GM23338 (cell line): ENCODE measurements around the gene TENT5C. TPM values are rescaled to one million over a fixed set of nuclear protein-coding genes. Genes with fewer than 3 reads are reported as not detected.

Experiments used
- ATAC-seq: fragments of 200-7000 bp; cut with Tn5 transposase; 3 replicates; pipeline ENCODE4 v1.9.1; 2020
- DNase-seq: peaks from one replicate; pipeline ENCODE4 v3.0.0-alpha.2; 2015; ENCODE audit warnings: low spot score
- H2AFZ ChIP-seq: fragments of 200-600 bp; sonication (generic); 2 replicates; pipeline ENCODE4 v1.8.0; 2016; ENCODE audit warnings: antibody characterized with exemption, mild to moderate bottlenecking, moderate library complexity
- H3F3A ChIP-seq: fragments of 200-600 bp; sonication (generic); replicated peaks from 2 replicates; pipeline ENCODE4 v1.8.0; 2017; ENCODE audit warnings: antibody characterized with exemption, mixed run types, low read depth
- H3K27ac ChIP-seq: fragments of 200-600 bp; sonication (generic); 2 replicates; pipeline ENCODE4 v1.6.1; 2016; ENCODE audit warnings: low read depth
- H3K27me3 ChIP-seq: fragments of 200-600 bp; sonication (generic); 2 replicates; pipeline ENCODE4 v1.8.0; 2016; ENCODE audit warnings: mild to moderate bottlenecking, mixed run types, moderate library complexity; ENCODE audit not compliant: insufficient read depth
- H3K36me3 ChIP-seq: fragments of 200-600 bp; sonication (generic); 2 replicates; pipeline ENCODE4 v1.8.0; 2016; ENCODE audit warnings: mild to moderate bottlenecking; ENCODE audit not compliant: insufficient read depth
- H3K4me1 ChIP-seq: fragments of 200-600 bp; sonication (generic); 2 replicates; pipeline ENCODE4 v1.8.0; 2016; ENCODE audit warnings: mild to moderate bottlenecking, moderate library complexity; ENCODE audit not compliant: insufficient read depth
- H3K4me2 ChIP-seq: fragments of 200-600 bp; sonication (generic); 2 replicates; pipeline ENCODE4 v1.7.1; 2017; ENCODE audit warnings: mixed run types
- H3K4me3 ChIP-seq: fragments of 200-600 bp; sonication (generic); 2 replicates; pipeline ENCODE4 v1.6.1; 2016; ENCODE audit warnings: mixed run types
- H3K79me2 ChIP-seq: fragments of 200-600 bp; sonication (generic); replicated peaks from 2 replicates; pipeline ENCODE4 v1.8.0; 2017; ENCODE audit warnings: mild to moderate bottlenecking; ENCODE audit not compliant: insufficient read depth
- H3K9me2 ChIP-seq: fragments of 200-600 bp; sonication (generic); 2 replicates; pipeline ENCODE4 v1.8.0; 2017; ENCODE audit not compliant: insufficient read depth
- H4K20me1 ChIP-seq: fragments of 200-600 bp; sonication (generic); replicated peaks from 2 replicates; pipeline ENCODE4 v1.8.0; 2017; ENCODE audit warnings: mild to moderate bottlenecking; ENCODE audit not compliant: insufficient read depth
- H3K27ac Mint-ChIP-seq: 2 replicates; pipeline ENCODE4 v1.8.0; 2020; ENCODE audit warnings: inconsistent platforms, mild to moderate bottlenecking, moderate library complexity, mixed read lengths
- H3K27me3 Mint-ChIP-seq: 3 replicates; pipeline ENCODE4 v1.8.0; 2022; ENCODE audit warnings: low read depth, mild to moderate bottlenecking, moderate library complexity, mixed read lengths, inconsistent platforms; ENCODE audit not compliant: insufficient read depth, poor library complexity
- H3K36me3 Mint-ChIP-seq: 3 replicates; pipeline ENCODE4 v1.8.0; 2021; ENCODE audit warnings: low read depth, mild to moderate bottlenecking, inconsistent platforms, moderate library complexity, mixed read lengths
- H3K4me1 Mint-ChIP-seq: 3 replicates; pipeline ENCODE4 v1.8.0; 2020; ENCODE audit warnings: mild to moderate bottlenecking, inconsistent platforms, mixed read lengths
- H3K4me3 Mint-ChIP-seq: 3 replicates; pipeline ENCODE4 v1.8.0; 2021; ENCODE audit warnings: moderate library complexity, mild to moderate bottlenecking, inconsistent platforms, mixed read lengths
- H3K9me3 Mint-ChIP-seq: 3 replicates; pipeline ENCODE4 v1.8.0; 2020; ENCODE audit warnings: moderate library complexity, mild to moderate bottlenecking, inconsistent platforms, mixed read lengths
- EZH2 ChIP-seq: fragments of 200-600 bp; sonication (generic); IDR thresholded peaks from one replicate; pipeline ENCODE4 v1.8.0; 2017; ENCODE audit warnings: antibody characterized with exemption, mild to moderate bottlenecking, low read depth; ENCODE audit not compliant: unreplicated experiment
- EZH2phosphoT487 ChIP-seq: fragments of 200-600 bp; sonication (generic); IDR thresholded peaks from one replicate; pipeline ENCODE4 v1.8.1; 2018; ENCODE audit warnings: antibody characterized with exemption; ENCODE audit not compliant: unreplicated experiment
- JUNB ChIP-seq: IDR thresholded peaks from one replicate; pipeline ENCODE4 v1.6.1; 2016; ENCODE audit warnings: antibody characterized with exemption; ENCODE audit not compliant: unreplicated experiment
- POLR2AphosphoS5 ChIP-seq: IDR thresholded peaks from 2 replicates; pipeline ENCODE4 v1.6.1; 2016; ENCODE audit warnings: antibody characterized with exemption, low read depth
- STAT1 ChIP-seq: IDR thresholded peaks from one replicate; pipeline ENCODE4 v1.6.1; 2016; ENCODE audit warnings: antibody characterized with exemption; ENCODE audit not compliant: unreplicated experiment
- ZNF114 ChIP-seq: fragments of 250-450 bp; sonication (Bioruptor Pico); IDR thresholded peaks from 2 replicates; pipeline ENCODE4 v1.5.0; 2020; ENCODE audit warnings: mild to moderate bottlenecking, moderate library complexity
- ZNF331 ChIP-seq: fragments of 250-450 bp; sonication (Bioruptor Pico); IDR thresholded peaks from 2 replicates; pipeline ENCODE4 v1.5.0; 2020; ENCODE audit warnings: low read depth, mild to moderate bottlenecking, moderate library complexity
- polyA plus RNA-seq: library from polyadenylated mRNA; unstranded; fragments of >200 nt; fragmentation: Nextera tagmentation; extraction: Ambion mirVana; gene quantifications from 2 replicates; pipeline ENCODE4 v1.2.1, GENCODE V29; 2016
- total RNA-seq: library from RNA; depleted of rRNA; stranded (reverse); fragments of >200 nt; shearing (Covaris generic); gene quantifications from 2 replicates; pipeline ENCODE4 v1.2.3, GENCODE V29; 2014
- TF ChIP-seq, protein P1 (sequence below): IDR thresholded peaks from 2 replicates; pipeline ENCODE4 v1.6.1; 2016; ENCODE audit warnings: antibody characterized with exemption
- TF ChIP-seq, protein P2 (sequence below), 2 experiments: fragments of 200-600 bp in 1 of 2; sonication (generic) in 1 of 2; conservative IDR thresholded peaks; 2 replicates each; pipeline versions ENCODE4 v1.5.1 to v1.6.1; 2016 to 2017; ENCODE audit warnings: antibody characterized with exemption in 2 of 2, low read depth in 2 of 2, mild to moderate bottlenecking in 2 of 2, moderate library complexity in 1 of 2
- TF ChIP-seq, protein P3 (sequence below): fragments of 250-450 bp; sonication (Bioruptor Pico); IDR thresholded peaks from 2 replicates; pipeline ENCODE4 v1.5.0; 2020; ENCODE audit warnings: mild to moderate bottlenecking, moderate library complexity

The TENT5C gene
- total and polyA plus RNA-seq, 2 experiments from 2014 or later: 0.23 to 0.80 TPM

DNA sequence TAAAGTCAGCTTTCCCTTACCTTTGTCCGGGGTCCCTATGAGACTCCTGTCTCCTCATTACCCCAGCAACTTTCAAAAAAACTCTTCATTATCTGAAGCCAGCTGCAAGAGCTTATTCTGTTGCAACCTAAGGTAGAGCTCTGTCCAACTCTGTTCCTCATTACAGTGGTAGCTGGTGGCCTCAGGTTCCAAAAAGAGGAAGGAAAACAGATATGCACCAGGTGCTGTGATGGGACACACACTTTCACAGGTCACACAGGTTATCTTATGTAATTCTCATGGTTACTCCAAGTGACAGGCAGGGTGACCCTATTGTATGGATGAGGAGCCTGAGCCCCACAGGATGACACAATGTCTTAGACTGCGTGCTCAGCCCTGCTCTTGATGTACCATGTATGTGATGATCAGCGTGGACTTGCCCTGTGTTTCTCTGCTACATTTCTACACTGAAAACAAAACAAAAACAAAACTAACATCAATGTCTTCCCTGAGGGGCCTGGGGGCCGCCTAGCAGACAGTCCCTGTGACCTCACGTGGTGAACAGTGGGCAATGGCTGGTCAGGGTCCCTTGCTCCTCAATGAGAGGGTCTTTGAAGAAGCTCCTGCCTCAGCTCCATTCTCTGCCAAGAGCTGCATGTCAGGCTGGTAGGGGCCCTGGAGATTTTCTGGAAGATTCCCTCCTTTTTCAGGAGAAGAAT, 9.7 kb upstream of the TENT5C start:
- H3K4me1 Mint-ChIP-seq: no peaks in the 10 kb centered on the region
- TF ChIP-seq ZNF114 (no peak), STAT1 (no peak), EZH2 (no peak), ZNF331 (CRISPR knock-in tag) (no peak), JUNB (no peak)
- TF ChIP-seq, protein P1, sequence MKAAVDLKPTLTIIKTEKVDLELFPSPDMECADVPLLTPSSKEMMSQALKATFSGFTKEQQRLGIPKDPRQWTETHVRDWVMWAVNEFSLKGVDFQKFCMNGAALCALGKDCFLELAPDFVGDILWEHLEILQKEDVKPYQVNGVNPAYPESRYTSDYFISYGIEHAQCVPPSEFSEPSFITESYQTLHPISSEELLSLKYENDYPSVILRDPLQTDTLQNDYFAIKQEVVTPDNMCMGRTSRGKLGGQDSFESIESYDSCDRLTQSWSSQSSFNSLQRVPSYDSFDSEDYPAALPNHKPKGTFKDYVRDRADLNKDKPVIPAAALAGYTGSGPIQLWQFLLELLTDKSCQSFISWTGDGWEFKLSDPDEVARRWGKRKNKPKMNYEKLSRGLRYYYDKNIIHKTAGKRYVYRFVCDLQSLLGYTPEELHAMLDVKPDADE: no peak

GRCh38 chr1:117598489-117598888, 7.4 kb upstream of the TENT5C start:
- H3K36me3 Mint-ChIP-seq: no peaks in the 10 kb centered on the region
- peaks cover 2% of the 10 kb centered on the region; the same call in 1 of the 2 replicates for H3K27me3 ChIP-seq
- H3K27me3 Mint-ChIP-seq: peaks cover 3% of the 10 kb centered on the region
- no peak overlapping the region for H2AFZ ChIP-seq
- no peaks in the 10 kb centered on the region for H3K36me3 ChIP-seq
- H3K4me3 ChIP-seq: no peak overlapping the region
- H3K4me1 ChIP-seq: peaks cover 4% of the 10 kb centered on the region; the same call in 1 of the 2 replicates
- H3K4me3 Mint-ChIP-seq: no peak overlapping the region
- ATAC-seq: no peak
- H3K9me3 Mint-ChIP-seq: no peaks in the 10 kb centered on the region; the same call in 2 of the 3 replicates
- H3K27ac ChIP-seq: no peak overlapping the region
- H4K20me1 ChIP-seq: no peaks in the 10 kb centered on the region
- no peak overlapping the region for H3K4me2 ChIP-seq
- no peaks in the 10 kb centered on the region for H3K79me2 ChIP-seq
- no peaks in the 10 kb centered on the region for H3K9me2 ChIP-seq
- no peaks in the 10 kb centered on the region for H3F3A ChIP-seq
- DNase-seq: no peak
- H3K4me1 Mint-ChIP-seq: peaks cover 4% of the 10 kb centered on the region; the same call in 2 of the 3 replicates
- H3K27ac Mint-ChIP-seq: no peak overlapping the region
- TF ChIP-seq, protein P2, sequence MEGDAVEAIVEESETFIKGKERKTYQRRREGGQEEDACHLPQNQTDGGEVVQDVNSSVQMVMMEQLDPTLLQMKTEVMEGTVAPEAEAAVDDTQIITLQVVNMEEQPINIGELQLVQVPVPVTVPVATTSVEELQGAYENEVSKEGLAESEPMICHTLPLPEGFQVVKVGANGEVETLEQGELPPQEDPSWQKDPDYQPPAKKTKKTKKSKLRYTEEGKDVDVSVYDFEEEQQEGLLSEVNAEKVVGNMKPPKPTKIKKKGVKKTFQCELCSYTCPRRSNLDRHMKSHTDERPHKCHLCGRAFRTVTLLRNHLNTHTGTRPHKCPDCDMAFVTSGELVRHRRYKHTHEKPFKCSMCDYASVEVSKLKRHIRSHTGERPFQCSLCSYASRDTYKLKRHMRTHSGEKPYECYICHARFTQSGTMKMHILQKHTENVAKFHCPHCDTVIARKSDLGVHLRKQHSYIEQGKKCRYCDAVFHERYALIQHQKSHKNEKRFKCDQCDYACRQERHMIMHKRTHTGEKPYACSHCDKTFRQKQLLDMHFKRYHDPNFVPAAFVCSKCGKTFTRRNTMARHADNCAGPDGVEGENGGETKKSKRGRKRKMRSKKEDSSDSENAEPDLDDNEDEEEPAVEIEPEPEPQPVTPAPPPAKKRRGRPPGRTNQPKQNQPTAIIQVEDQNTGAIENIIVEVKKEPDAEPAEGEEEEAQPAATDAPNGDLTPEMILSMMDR (conservative IDR thresholded peaks at IDR 0.05; ENCODE audit: low read depth in 2 of 2): no peak
- TF ChIP-seq ZNF331 (CRISPR knock-in tag): no peak
- no peak for TF ChIP-seq EZH2phosphoT487
- TF ChIP-seq POLR2AphosphoS5: no peak
- TF ChIP-seq, protein P1: no peak
- TF ChIP-seq, protein P3, sequence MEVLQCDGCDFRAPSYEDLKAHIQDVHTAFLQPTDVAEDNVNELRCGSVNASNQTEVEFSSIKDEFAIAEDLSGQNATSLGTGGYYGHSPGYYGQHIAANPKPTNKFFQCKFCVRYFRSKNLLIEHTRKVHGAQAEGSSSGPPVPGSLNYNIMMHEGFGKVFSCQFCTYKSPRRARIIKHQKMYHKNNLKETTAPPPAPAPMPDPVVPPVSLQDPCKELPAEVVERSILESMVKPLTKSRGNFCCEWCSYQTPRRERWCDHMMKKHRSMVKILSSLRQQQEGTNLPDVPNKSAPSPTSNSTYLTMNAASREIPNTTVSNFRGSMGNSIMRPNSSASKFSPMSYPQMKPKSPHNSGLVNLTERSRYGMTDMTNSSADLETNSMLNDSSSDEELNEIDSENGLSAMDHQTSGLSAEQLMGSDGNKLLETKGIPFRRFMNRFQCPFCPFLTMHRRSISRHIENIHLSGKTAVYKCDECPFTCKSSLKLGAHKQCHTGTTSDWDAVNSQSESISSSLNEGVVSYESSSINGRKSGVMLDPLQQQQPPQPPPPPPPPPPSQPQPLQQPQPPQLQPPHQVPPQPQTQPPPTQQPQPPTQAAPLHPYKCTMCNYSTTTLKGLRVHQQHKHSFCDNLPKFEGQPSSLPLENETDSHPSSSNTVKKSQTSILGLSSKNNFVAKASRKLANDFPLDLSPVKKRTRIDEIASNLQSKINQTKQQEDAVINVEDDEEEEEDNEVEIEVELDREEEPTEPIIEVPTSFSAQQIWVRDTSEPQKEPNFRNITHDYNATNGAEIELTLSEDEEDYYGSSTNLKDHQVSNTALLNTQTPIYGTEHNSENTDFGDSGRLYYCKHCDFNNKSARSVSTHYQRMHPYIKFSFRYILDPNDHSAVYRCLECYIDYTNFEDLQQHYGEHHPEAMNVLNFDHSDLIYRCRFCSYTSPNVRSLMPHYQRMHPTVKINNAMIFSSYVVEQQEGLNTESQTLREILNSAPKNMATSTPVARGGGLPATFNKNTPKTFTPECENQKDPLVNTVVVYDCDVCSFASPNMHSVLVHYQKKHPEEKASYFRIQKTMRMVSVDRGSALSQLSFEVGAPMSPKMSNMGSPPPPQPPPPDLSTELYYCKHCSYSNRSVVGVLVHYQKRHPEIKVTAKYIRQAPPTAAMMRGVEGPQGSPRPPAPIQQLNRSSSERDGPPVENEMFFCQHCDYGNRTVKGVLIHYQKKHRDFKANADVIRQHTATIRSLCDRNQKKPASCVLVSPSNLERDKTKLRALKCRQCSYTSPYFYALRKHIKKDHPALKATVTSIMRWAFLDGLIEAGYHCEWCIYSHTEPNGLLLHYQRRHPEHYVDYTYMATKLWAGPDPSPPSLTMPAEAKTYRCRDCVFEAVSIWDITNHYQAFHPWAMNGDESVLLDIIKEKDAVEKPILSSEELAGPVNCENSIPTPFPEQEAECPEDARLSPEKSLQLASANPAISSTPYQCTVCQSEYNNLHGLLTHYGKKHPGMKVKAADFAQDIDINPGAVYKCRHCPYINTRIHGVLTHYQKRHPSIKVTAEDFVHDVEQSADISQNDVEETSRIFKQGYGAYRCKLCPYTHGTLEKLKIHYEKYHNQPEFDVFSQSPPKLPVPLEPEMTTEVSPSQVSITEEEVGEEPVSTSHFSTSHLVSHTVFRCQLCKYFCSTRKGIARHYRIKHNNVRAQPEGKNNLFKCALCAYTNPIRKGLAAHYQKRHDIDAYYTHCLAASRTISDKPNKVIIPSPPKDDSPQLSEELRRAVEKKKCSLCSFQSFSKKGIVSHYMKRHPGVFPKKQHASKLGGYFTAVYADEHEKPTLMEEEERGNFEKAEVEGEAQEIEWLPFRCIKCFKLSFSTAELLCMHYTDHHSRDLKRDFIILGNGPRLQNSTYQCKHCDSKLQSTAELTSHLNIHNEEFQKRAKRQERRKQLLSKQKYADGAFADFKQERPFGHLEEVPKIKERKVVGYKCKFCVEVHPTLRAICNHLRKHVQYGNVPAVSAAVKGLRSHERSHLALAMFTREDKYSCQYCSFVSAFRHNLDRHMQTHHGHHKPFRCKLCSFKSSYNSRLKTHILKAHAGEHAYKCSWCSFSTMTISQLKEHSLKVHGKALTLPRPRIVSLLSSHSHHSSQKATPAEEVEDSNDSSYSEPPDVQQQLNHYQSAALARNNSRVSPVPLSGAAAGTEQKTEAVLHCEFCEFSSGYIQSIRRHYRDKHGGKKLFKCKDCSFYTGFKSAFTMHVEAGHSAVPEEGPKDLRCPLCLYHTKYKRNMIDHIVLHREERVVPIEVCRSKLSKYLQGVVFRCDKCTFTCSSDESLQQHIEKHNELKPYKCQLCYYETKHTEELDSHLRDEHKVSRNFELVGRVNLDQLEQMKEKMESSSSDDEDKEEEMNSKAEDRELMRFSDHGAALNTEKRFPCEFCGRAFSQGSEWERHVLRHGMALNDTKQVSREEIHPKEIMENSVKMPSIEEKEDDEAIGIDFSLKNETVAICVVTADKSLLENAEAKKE (CRISPR knock-in tag): no peak

More for the DNA sequence above, 9.7 kb upstream of the TENT5C start:
- H3F3A ChIP-seq: no peaks in the 10 kb centered on the region
- Mint-ChIP-seq H3K9me3 (no peaks in the 10 kb centered on the region), H3K27ac (no peak overlapping the region), H3K36me3 (no peaks in the 10 kb centered on the region), H3K4me3 (no peak overlapping the region), H3K27me3 (peaks cover 3% of the 10 kb centered on the region)
- H3K27ac ChIP-seq: no peak overlapping the region
- no peaks in the 10 kb centered on the region for H3K9me2 ChIP-seq
- ATAC-seq: no peak
- DNase-seq: no peak
- H3K4me3 ChIP-seq: no peak overlapping the region
- H4K20me1 ChIP-seq: no peaks in the 10 kb centered on the region
- no peaks in the 10 kb centered on the region for H3K27me3 ChIP-seq
- H3K36me3 ChIP-seq: no peaks in the 10 kb centered on the region
- H3K4me1 ChIP-seq: no peaks in the 10 kb centered on the region
- H3K79me2 ChIP-seq: no peaks in the 10 kb centered on the region
- H2AFZ ChIP-seq: no peak overlapping the region
- H3K4me2 ChIP-seq: no peak overlapping the region
